Esophagus muscularis mucosa (tissue), 4 donors: ENCODE results near the gene DNAH11. TPM values are rescaled to one million over a fixed set of nuclear protein-coding genes. Genes with fewer than 3 reads are reported as not detected.
"Not testable (repeated sequence)": the region's sequence is repeated elsewhere in the genome, so short reads cannot be mapped to it uniquely, and the experiment has no call there.

Source experiments
- DNase-seq: peaks from one replicate; pipeline ENCODE4 v3.0.0-alpha.2; 2017; ENCODE audit errors: extremely low spot score
- H3K27ac ChIP-seq, 4 donors: fragments of 200-600 bp; sonication (generic); replicated peaks in 1 of 4; 1 replicate in 3 of 4; 2 replicates in 1 of 4; pipeline ENCODE4 v1.5.1; 2016 to 2019; ENCODE audit warnings: mild to moderate bottlenecking in 1 of 4
- H3K27me3 ChIP-seq, 4 donors: fragments of 200-600 bp; sonication (generic); one replicate each; pipeline versions ENCODE4 v1.5.1 to v1.6.0; 2016 to 2019
- H3K36me3 ChIP-seq, 4 donors: fragments of 200-600 bp; sonication (generic); one replicate each; pipeline ENCODE4 v1.5.1; 2016 to 2019
- H3K4me1 ChIP-seq, 4 donors: fragments of 200-600 bp; sonication (generic); one replicate each; pipeline ENCODE4 v1.5.1; 2016 to 2019
- H3K4me3 ChIP-seq, 4 donors: fragments of 200-600 bp; sonication (generic); 1 replicate in 2 of 4; 2 replicates in 2 of 4; pipeline ENCODE4 v1.5.1; 2016 to 2019; ENCODE audit warnings: mild to moderate bottlenecking in 4 of 4, moderate library complexity in 1 of 4
- H3K9me3 ChIP-seq, 4 donors: fragments of 200-600 bp; sonication (generic); 1 replicate in 3 of 4; 2 replicates in 1 of 4; pipeline ENCODE4 v1.5.1; 2016 to 2019
- EP300 ChIP-seq: sonication (generic); formaldehyde crosslinking; IDR thresholded peaks from one replicate; pipeline ENCODE4 v1.6.1; 2017; ENCODE audit warnings: antibody characterized with exemption
- POLR2A ChIP-seq: fragments of 450-650 bp; IDR thresholded peaks from one replicate; pipeline ENCODE4 v1.6.1; 2017; ENCODE audit warnings: antibody characterized with exemption, moderate library complexity, mild to moderate bottlenecking, low read depth
- POLR2AphosphoS5 ChIP-seq, 2 donors: sonication (generic); formaldehyde crosslinking; IDR thresholded peaks; one replicate each; pipeline ENCODE4 v1.6.1; 2017; ENCODE audit warnings: antibody characterized with exemption in 2 of 2
- WGBS: methylation state at CpG from one replicate; pipeline ENCODE4 v1.1.5; 2018; 5-methylcytosine and 5-hydroxymethylcytosine counted together
- intact Hi-C: fragments of 100-400 bp; cut with DNase I; formaldehyde crosslinking; loops from one replicate; pipeline ENCODE4 v1.15.1; 2023
- total RNA-seq, 4 donors: library from RNA; depleted of rRNA; stranded (reverse); fragments of >200 nt; gene quantifications; one replicate each; pipeline versions ENCODE4 v1.1.0 to v1.2.1, GENCODE V29; 2016
- TF ChIP-seq, protein P1 (sequence below), 3 experiments: fragments of 200-600 bp in 2 of 3; fragments of 450-650 bp in 1 of 3; sonication (generic) in 2 of 3; IDR thresholded peaks; one replicate each; pipeline ENCODE4 v1.5.1; 2017 to 2019; ENCODE audit warnings: antibody characterized with exemption in 3 of 3, mild to moderate bottlenecking in 2 of 3, moderate library complexity in 1 of 3

The DNAH11 gene
- total RNA-seq, 4 donors from 2014 or later: 8.7 to 16.6 (median 13.1) TPM

- intact Hi-C loops: no loop called here
These were observed 132.4 kb downstream of the DNAH11 start for GRCh38 chr7:21675255-21675654.

DNA sequence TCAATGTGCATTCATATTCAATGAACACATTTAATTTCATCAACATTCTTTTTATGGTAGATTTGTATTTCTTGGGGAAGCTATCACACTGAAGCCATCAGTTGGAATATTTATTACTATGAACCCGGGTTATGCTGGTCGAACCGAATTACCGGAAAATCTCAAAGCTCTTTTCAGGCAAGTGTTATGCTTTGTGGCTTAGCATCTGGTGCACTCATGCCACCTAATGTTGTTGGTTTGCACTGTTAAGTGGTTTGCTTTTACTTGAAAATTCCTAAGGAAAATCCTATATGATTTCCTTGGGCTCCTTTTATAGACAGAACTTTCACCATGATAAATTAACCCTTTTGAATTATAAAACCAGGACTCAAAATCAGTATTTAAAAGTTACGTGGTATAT, 147.9 kb downstream of the DNAH11 start:
- TF ChIP-seq POLR2A: no peak
- TF ChIP-seq, protein P1, sequence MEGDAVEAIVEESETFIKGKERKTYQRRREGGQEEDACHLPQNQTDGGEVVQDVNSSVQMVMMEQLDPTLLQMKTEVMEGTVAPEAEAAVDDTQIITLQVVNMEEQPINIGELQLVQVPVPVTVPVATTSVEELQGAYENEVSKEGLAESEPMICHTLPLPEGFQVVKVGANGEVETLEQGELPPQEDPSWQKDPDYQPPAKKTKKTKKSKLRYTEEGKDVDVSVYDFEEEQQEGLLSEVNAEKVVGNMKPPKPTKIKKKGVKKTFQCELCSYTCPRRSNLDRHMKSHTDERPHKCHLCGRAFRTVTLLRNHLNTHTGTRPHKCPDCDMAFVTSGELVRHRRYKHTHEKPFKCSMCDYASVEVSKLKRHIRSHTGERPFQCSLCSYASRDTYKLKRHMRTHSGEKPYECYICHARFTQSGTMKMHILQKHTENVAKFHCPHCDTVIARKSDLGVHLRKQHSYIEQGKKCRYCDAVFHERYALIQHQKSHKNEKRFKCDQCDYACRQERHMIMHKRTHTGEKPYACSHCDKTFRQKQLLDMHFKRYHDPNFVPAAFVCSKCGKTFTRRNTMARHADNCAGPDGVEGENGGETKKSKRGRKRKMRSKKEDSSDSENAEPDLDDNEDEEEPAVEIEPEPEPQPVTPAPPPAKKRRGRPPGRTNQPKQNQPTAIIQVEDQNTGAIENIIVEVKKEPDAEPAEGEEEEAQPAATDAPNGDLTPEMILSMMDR (IDR thresholded peaks at IDR 0.05): peak in 1 of 3 experiments; percentile 17
- no peak for DNase-seq
- Histone ChIP-seq H3K27ac (no peak overlapping the region), H3K9me3 (no peaks in the 10 kb centered on the region), H3K4me1 (no peaks in the 10 kb centered on the region), H3K4me3 (no peak overlapping the region), H3K27me3 (no peaks in the 10 kb centered on the region), H3K36me3 (no peaks in the 10 kb centered on the region)
- 78% methylated on average over 5 of the region's 5 CpGs for WGBS
- intact Hi-C loops: no loop called here

More at GRCh38 chr7:21675255-21675654, 132.4 kb downstream of the DNAH11 start:
- Histone ChIP-seq H3K4me3 (no peak overlapping the region), H3K36me3 (no peaks in the 10 kb centered on the region), H3K27ac (no peak overlapping the region), H3K27me3 (no peaks in the 10 kb centered on the region), H3K9me3 (peaks cover 0 to 6% (median 0%) of the 10 kb centered on the region in 4 donors), H3K4me1 (no peaks in the 10 kb centered on the region)
- no peak for TF ChIP-seq POLR2AphosphoS5 (IDR thresholded peaks at IDR 0.05)
- no peak for TF ChIP-seq POLR2A
- TF ChIP-seq, protein P1 (IDR thresholded peaks at IDR 0.05): no peak
- no peak for TF ChIP-seq EP300
- DNase-seq: no peak
- WGBS: 68% methylated on average over 3 of the region's 3 CpGs

- H3K36me3 ChIP-seq, H3K4me3 ChIP-seq, H3K27me3 ChIP-seq, DNase-seq, H3K9me3 ChIP-seq, intact Hi-C loops, H3K27ac ChIP-seq, H3K4me1 ChIP-seq: not testable (repeated sequence)
- 73% methylated on average over 5 of the region's 5 CpGs for WGBS
These were observed 148.3 kb downstream of the DNAH11 start for GRCh38 chr7:21691146-21691545.

GRCh38 chr7:21700587-21700986, 157.7 kb downstream of the DNAH11 start:
- WGBS: 90% methylated on average over 1 of the region's 1 CpG
- H3K27ac ChIP-seq, DNase-seq, H3K27me3 ChIP-seq, H3K9me3 ChIP-seq, intact Hi-C loops, H3K4me1 ChIP-seq, H3K36me3 ChIP-seq, H3K4me3 ChIP-seq: not testable (repeated sequence)

DNA sequence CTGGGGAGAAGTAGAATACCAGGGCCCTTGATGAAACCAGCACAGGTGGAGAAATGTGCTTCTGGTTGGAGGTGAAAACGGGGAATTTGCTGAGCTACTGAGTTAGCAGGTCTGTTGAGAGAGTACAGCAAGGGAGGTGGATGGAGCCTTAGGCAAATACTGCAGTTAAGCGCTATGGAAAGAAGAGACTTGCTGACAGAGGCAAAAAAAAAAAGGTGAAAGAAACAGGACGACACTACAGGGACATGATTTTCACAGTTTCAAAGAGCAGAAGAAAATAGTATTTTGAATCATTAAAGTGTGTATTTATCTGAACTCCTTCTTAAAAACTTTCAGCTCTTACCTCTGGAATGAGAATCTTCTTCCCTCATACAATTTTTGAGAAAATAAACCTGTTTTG, 159.5 kb downstream of the DNAH11 start:
- H3K27ac ChIP-seq: no peak overlapping the region
- H3K36me3 ChIP-seq: peaks cover 0 to 7% (median 0%) of the 10 kb centered on the region in 4 donors
- H3K27me3 ChIP-seq: no peaks in the 10 kb centered on the region
- no peak overlapping the region for H3K4me3 ChIP-seq
- DNase-seq: no peak
- WGBS: 57% methylated on average over 3 of the region's 3 CpGs
- no peak for TF ChIP-seq EP300
- TF ChIP-seq, protein P1 (IDR thresholded peaks at IDR 0.05): no peak
- TF ChIP-seq POLR2AphosphoS5 (IDR thresholded peaks at IDR 0.05): no peak
- TF ChIP-seq POLR2A: no peak
- no peaks in the 10 kb centered on the region for H3K9me3 ChIP-seq
- intact Hi-C loops: no loop called here
- no peaks in the 10 kb centered on the region for H3K4me1 ChIP-seq

DNA sequence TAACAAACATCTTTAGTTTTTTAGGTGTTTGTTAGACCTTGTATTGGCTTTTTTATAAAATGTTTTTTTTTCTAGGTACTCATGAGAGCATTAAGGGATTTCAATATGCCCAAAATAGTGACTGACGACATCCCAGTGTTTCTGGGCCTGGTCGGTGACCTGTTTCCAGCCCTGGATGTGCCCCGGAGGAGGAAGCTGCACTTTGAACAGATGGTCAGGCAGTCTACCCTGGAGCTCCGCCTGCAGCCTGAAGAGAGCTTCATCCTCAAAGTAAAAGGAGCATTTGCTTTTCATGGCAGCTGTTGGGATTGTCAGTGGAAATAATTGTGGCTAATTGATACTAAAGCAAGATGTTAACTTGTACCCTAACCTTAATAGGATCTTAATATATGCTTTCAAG, 161.5 kb downstream of the DNAH11 start:
- Histone ChIP-seq H3K9me3 (no peaks in the 10 kb centered on the region), H3K4me3 (no peak overlapping the region), H3K36me3 (peaks cover 0 to 7% (median 0%) of the 10 kb centered on the region in 4 donors), H3K27ac (no peak overlapping the region), H3K27me3 (no peaks in the 10 kb centered on the region), H3K4me1 (no peaks in the 10 kb centered on the region)
- TF ChIP-seq, protein P1 (IDR thresholded peaks at IDR 0.05): no peak
- TF ChIP-seq POLR2A: no peak
- no peak for TF ChIP-seq POLR2AphosphoS5 (IDR thresholded peaks at IDR 0.05)
- no peak for TF ChIP-seq EP300
- 52% methylated on average over 4 of the region's 4 CpGs for WGBS
- intact Hi-C loops: no loop called here
- DNase-seq: no peak
